Stimulated activated CD4-positive, alpha-beta T cell treated with anti-CD3 and anti-CD28 coated beads, Interleukin-2, amount 100 ng/mL, for 48 hours (primary cell): ENCODE results near the gene LACRT.
"Not testable (repeated sequence)": the region's sequence is repeated elsewhere in the genome, so short reads cannot be mapped to it uniquely, and the experiment has no call there.

Experiments
- DNase-seq, 2 donors: peaks; one replicate each; pipeline ENCODE4 v3.0.0-alpha.2; 2020

LACRT gene, protein sequence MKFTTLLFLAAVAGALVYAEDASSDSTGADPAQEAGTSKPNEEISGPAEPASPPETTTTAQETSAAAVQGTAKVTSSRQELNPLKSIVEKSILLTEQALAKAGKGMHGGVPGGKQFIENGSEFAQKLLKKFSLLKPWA

DNA sequence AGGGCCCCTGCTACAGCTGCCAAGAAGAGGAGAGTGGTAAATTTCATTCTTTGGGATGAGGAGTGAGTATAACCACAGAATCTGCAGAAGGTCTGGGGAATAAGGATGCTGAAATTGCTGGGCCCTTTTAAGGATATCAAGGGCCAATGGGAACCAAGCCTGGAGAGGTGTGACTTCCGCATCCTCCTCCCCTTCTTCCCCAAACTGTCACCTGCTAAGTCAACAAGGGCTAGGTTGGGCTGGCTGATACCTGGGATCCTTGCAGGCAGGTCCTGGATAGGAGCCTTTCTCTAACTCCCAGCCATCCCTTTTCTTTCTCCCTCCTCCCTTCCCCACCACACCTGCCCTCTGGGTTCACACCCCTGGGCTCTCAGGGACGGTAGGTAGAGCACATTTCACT is at the start of gene LACRT:
TSS of gene LACRT (minus strand) at position 101 of the 400 bp plus-strand sequence. CDS start at position 47, 54 bp downstream.
- no peak for DNase-seq

DNA sequence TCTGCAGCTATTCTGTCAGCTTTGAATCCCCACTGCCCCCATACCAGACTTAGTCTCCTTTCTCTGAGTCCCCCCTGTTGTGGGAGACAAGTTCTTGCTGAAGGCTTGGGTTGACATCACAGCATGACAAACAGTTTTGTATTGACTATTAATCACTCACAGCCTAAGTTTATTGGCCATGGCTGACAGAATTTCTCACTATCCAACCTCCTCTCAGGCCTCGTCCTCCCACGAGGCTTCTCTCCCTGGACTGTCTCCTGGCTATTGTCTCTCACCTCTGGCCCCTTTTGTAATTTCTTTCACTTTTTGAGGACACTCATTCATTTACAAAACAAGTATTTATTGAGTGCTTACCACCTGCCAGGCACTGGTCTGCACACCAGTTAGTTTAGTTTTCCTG is 48.7 kb upstream of the LACRT start:
- DNase-seq, result no peak

DNA sequence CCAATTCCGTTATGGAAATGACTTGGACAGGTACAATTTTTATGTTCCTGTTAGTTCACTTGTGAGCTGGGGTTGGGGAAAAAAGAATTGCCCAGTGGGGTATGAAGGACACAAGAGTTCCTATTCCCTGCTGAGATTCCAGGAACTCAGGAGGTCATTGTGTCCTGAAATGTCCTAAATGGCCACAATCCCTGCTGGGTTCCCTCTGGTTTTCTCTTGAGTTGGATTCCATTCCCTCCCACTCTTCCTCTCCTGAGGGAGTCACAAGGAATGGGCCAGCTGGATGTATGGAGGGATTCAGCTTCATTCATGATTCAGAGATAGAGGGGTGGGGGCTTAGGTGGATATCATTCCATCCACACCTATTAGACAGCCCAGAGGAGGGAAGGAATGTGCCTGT is 48.0 kb upstream of the LACRT start:
- DNase-seq, result no peak

DNA sequence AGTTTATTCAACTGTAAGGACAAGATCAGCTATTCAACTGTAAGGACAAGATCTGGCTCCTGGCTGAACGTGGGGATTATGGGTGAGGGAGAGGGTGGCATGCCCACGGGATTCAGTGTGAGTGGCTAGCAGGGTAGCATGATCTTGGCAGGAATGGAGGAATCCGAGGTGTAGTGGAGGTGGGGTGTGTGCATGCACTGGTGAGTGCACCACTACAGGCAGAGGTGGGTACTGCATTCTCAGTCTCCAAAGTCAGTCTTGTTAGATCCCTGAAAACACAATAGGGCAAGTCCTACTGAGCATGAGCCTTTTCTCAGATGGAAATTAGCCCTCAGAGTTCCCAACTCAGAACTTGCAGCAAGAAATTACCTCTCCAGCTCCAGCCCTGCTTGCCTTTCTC is 45.7 kb upstream of the LACRT start:
- DNase-seq, result peak; percentile 17 to 34

DNA sequence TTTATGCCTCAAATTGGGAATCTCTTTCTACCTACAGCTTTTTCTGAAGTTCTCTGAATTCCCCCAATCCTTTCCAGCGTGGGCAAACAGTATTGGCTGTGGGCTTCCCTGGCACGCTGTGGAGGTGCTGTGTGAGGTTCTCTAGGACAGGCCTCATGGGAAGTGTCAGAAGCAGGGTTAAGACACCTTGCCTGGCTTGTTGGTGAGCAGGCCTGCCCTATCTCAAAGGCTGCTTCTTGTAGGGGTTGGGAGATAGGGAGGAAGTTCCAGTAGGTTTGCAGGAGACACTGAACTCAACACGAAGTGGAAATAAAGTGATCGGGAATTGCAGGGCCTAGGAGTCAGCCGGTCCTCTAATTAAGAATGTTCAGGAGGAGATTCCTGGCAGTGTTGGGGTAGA is 43.4 kb upstream of the LACRT start:
- DNase-seq, result no peak

DNA sequence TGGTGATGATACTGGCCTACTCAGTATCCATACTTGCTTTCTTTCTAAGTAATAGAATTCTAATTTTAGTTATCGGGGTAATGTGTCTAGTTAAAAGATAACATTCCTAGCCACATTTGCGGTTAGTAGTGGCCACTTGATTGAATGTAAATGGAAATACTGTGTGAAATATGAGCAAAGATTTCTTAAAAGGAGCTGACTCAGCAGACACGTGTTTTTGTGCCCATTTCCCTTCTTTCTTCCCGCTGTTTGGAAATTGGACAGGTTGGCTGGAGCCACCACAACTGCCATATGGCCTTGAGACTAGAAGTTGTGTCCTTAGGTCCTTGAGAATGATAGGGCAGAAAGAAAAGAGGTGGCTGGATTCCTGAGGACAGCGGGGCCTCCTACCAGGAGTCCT is 33.2 kb upstream of the LACRT start:
- no peak for DNase-seq

DNA sequence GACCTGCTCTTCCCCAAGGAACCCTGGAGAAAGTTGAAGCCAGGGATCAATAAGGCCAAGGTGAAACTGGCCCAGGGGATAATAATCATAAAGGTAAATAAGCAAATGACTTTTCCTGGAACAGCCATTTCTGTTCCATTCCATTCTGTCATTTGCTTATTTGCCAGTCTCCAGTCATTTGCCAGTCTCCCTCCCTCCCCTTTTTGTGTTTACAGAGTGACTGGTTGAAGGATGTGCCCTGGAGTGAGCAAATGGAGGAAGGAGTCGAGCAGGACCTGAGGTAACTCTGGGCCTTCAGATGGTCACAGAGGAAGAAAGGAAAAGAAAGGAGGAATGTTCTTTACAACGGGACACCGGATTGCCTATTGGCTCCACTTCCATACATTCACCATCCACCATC is 31.3 kb upstream of the LACRT start:
- no peak for DNase-seq

DNA sequence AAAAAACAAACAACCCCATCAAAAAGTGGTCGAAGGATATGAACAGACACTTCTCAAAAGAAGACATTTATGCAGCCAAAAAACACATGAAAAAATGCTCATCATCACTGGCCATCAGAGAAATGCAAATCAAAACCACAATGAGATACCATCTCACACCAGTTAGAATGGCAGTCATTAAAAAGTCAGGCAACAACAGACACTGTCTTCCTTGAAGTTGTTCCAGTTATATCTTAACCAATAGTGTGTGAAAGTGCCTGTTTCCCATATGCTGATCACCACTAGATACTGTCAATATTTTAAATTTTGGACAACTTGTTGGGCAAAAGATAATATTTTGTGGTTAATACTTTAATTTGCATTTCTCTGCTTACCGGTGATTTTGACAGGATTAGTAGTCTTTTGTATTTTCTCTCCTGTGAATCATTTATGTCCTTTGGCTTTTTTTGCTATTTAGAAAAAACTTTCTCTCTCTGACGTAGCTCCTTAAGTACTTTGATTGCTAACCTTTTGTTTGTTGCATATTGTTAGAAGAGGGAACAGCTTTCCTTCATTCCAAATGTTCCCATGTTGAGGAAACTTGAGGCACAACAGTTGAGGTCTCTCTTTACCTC is 30.4 kb upstream of the LACRT start:
- DNase-seq, result not testable (repeated sequence)

DNA sequence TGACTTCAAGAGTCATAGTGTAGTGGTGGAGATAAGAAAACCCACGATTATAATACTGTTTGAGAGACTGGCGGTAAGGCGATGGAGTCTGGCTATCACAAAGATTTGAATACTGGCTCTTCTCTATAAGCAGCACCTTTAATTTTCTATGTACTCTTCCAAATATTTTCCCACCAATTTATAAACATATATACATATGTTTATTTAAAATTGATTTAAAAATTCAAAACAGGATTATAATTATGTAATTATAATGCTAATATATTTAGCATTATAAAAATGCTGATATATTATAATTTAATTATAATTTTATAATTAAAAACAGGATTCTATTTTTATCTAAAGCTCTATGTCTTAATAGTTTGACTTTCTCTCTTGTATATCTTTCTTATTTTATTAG is 28.9 kb upstream of the LACRT start:
- no peak for DNase-seq

DNA sequence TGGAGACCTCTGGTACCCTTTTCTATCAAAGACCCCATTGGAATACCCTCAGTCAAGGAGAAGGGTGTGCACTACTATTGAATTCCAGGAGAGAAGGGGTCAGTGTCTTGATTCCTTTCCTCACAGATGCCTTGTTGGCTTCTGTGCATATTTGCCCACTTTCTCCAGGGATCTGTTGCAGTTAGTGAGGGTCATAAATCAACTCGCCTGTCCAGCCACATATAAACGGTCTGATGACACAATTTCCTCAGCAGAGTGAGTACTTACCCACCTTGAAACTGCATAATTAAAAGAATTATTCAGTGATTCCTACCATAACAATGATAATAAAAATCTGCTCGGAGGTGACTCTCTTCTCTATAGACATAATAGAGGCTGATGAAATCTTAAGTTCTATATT is 27.3 kb upstream of the LACRT start:
- no peak for DNase-seq

DNA sequence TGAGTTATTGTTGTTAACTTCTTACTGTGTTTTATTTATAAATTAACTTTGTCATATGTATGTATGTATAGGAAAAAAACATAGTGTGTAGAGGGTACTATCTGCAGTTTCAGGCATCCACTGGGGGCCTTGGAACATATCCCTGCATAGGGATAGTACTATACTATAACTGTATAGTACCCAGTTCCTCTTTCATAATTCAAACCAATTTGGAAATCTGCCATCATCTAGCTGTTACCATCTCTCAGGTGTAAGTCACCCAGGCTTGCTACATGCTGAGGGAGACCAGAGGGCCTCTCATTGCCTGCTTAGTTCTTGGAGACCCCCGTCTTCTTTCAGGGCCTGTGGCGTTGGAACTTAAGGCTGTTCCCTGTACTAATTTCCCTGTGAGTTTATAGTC is 26.4 kb upstream of the LACRT start:
- no peak for DNase-seq

DNA sequence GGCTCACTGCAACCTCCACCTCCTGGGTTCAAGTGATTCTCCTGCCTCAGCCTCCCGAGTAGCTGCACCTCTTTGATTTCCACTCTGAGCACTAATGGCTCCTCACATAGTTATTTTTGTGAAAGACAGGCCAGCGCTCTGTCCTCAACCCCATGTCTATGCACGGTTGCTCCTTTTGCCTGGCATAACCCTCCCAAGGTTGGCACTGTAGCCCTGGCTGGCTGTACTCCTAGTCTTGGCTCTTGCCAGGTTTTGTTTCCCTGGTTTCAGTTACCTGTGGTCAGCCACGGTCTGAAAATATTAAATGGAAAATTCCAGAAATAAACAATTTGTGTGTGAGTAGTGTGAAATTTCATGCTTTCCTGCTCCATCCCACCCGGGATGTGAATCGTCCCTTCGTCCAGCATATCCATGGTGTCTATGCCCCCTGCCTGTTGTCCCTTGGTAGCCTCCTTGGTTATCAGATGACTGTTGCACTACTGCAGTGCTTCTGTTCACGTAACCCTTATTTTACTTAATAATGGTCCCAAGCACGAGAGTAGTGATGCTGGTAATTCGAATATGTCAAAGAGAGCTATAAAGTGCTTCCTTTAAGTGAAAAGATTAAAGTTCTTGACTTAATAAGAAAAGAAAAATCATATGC is 25.7 kb upstream of the LACRT start:
- DNase-seq, result no peak

DNA sequence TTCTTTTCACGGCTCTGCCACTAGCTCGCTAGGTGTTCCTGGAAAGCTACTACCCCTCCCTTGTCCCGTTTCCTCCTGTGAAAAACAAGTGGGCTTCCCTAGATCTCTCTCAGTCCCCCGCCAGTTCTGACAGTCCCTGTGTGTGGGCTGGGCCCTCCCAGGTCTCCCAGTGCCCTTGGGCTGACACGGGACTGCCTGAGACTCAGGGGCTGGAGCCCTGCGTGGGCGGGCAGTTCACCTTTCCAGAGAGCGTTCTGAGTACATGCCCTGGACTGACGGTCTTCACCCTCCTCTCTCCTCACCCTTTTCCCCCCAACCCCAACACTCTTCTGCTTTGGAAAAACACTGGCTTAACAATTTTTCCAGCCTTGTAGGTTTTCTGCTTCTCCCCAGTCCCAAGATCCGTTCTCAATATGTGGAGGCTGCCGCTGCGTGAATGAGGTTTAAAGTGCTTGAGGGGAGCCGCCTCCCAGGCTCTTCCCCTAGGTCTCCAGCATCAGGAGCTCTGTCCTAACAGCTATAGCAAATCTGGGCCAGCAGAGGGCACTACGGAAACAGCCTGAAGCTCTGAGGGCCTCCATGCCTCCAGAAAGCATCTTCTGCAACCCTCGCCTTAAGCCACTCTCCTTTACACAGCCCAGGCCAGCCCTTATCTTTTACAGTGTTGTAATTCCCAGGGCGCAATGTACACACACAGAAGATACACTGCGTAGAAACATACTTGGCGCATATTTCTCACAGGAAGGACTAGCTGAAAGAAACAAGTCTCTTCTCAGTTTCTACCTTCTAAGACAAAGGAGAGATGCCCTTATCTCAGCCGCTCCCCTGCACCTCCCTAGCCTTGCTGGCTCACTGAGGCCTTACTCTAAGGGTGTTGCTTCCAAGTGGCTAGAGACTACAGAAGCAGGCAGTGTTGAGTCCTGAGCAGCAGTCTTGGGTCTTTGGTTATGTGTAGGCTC is 23.9 kb upstream of the LACRT start:
- DNase-seq, result peak; percentile 32 to 50

DNA sequence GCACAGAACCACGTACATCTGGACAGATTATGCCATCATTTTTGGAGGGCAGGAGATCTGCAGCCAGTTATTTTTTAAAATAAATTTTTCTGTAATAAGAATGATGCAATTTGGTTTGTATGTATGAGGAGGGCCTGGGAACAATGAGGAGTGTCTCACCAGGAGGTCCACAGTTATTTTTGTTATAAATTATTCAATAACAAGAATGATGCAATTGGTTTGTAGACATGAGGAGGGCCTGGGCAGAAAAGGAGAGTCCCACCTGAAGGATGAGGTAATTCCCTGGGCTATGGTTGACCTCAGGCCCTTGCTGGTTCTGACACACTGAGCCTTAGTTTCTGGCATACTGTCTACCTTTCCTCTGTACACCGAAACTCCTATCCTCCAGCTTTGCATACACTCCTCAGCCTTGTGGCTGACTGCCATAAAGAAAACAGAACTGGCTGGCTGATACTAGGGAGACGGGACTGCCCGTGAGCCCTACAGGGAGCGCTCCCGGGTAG is 22.5 kb upstream of the LACRT start:
- no peak for DNase-seq

DNA sequence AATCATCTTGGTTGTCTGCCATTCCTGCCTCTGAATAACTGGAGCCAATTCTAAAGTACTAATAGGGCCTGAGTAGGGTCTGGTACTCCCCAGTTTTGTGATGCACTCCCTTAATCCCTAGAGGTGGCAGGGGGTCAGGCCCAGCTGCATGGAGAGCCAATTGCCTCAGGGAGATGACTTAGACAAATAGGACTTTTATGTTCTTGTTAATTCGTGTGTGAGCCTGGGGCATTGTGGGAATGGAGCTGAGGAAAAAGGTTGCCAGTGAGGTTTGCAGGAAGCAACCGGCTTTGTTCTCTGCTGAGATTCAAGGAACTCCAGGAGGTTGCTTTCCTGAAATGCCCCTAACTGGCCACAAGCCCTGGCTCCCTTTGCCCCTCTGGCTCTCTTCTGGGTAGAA is 20.2 kb upstream of the LACRT start:
- no peak for DNase-seq

DNA sequence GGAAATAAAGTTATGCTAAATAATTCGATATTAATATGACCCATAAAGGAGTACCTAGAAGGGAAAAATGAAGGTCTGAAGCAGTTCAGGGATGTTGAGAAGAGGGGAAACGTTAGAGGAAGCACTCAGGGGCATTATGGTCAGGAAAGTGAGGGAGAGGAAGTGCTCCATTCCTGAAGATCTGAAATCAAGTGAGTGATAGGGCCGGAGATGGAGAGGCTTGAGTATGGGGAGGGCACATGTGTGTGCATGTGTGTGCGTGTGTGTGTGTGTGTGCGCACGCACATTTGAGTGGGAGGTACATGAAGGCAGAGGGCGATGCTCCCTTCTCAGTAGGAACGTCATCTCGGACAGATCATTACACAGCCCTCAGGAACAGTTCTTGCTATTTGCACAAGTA is 18.3 kb upstream of the LACRT start:
- DNase-seq, result no peak

DNA sequence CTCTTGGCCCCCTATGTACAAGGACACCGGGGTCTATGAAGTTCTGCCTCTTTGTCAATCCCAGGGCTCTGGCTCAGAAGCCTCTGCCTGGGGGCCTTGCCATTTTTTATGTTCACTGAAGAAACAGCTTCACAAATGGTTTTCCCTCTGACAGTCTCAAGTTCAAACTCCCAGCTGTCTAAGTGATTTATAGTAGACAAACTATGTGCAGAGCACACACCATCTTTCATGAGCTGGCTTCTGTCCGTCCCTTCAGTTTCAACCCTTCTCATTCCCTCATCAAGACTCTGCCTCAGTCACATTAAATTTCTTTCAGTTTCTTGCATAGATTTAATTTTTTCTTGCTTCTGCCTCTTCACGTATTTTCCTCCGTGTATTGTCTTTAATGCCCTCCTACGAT is 16.2 kb upstream of the LACRT start:
- DNase-seq, result no peak

DNA sequence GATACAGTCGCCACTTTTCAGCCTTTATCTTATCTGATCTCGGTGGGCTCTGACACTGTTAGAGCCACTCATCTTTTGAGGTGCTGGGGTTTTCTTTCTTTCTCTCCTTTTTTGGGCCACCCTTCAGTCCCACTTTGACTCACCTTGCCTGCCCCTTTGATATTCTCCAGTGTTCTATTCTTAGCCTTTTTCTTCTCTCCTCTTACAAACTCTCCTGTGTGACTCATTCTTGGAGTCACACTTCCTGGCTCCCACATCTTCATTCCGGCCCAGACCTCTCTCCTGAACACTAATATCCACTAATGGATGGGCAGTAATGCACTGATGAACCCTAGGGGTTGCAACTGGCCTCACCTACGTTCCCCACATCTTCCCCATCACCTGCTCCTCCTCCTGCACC is 15.7 kb upstream of the LACRT start:
- DNase-seq, result no peak

DNA sequence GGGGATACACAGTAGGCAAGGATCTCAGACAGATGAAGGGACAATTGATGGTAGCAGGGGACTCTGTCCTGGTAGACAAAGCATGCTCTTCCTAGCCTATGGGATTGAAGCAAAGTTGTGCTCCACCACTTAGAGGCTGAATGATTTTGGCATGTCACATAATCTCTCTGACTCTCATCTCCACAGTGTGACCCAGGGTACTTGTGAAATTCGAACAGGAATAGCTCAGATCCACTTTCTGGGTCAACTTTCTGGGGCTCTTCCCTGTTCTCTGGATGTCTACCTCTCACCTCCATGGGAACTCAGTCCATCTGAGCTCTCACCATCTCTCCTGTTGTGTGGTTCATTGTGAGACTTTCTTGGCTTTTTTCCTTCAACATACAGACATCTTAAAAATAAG is 15.1 kb upstream of the LACRT start:
- DNase-seq, result no peak

DNA sequence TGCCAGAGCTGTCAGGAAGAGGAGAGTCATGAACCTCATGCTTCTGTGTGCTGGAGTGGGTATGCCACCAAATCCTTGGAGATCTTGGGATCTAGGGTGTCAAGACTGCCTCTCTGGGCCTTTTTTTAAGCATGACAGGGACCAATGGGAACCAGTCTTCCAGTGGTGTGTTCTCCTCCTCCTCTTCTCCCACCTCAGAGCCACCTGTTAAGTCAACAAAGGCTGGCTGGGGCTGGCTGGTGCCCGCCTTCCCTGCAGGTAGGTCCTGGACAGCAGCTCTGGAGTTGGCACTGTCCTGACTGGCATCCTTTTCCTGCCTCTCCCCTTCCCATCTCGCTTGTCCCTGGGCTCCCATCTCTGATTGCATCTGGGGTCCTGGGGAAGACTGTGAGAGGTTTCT is 13.6 kb upstream of the LACRT start, which contains the start of gene DCD:
TSS of gene DCD (minus strand) at position 101 of the 400 bp plus-strand sequence. CDS start at position 39, 62 bp downstream.
- DNase-seq, result no peak

DNA sequence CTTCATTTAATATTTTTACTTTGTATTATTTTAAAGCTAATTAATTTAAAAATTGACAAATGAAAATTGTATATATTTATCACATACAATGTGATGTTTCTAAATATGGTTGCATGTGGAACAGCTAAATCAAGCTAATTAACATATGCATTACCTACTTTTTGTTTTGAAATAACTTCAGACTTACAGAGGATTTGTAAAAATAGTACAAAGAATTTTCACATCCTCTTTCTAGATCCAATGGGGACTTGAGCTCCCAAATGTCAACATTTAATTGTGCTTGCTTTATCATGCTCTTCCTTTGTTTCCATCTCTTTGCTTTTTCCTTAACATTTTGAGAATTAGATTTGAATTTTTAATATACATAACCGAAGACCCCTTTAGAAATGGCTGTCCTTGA is 6.9 kb upstream of the LACRT start:
- no peak for DNase-seq

DNA sequence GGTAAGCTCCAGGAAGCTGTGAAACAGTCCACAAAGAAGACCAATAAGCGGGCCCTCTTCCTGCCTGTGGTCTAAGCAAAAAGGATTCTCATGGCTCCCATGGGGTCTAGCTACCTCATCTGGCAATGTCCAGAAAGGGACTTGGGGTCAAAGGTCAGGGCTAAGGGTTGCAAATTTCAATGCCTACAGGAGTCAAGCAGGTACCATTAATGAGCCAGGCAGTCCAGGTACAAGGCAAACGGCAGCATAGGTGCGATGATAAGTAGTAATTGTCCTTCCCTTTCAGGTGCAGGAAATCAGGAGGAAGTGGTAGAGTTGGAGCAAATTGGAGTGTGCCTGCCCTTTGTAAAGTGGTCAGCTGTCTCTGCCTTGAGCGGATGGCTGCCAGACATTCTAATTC is 6.4 kb upstream of the LACRT start:
- no peak for DNase-seq

DNA sequence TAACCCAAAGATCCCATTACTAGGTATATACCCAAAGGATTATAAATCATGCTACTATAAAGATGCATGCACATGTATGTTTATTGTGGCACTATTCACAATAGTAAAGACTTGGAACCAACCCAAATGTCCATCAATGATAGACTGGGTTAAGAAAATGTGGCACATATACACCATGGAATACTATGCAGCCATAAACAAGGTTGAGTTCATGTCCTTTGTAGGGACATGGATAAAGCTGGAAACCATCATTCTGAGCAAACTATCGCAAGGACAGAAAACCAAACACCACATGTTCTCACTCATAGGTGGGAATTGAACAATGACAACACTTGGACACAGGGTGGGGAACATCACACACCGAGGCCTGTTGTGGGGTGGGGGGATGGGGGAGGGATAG is 4.4 kb upstream of the LACRT start:
- DNase-seq, result not testable (repeated sequence)
